Aorta (tissue), 5 donors: ENCODE data around the gene MAST4. TPM values are rescaled to one million over a fixed set of nuclear protein-coding genes. Genes with fewer than 3 reads are reported as not detected.

Experiments
- ATAC-seq: fragments of 200-7000 bp; cut with Tn5 transposase; one replicate; pipeline ENCODE4 v1.9.1; 2022; ENCODE audit warnings: moderate library complexity; ENCODE audit not compliant: low FRiP score
- DNase-seq, 2 donors: peaks; one replicate each; pipeline ENCODE4 v3.0.0-alpha.2; 2020
- H3K27ac ChIP-seq, 2 donors: one replicate each; pipeline ENCODE4 v1.5.1; 2013; ENCODE audit warnings: low read length in 2 of 2, mild to moderate bottlenecking in 2 of 2, moderate library complexity in 2 of 2, control low read depth in 1 of 2, inconsistent platforms in 1 of 2, low read depth in 1 of 2
- H3K27me3 ChIP-seq, 2 donors: one replicate each; pipeline ENCODE4 v1.6.1; 2013; ENCODE audit warnings: control low read depth in 1 of 2, low read length in 1 of 2, mild to moderate bottlenecking in 1 of 2, moderate library complexity in 1 of 2; ENCODE audit not compliant: insufficient read depth in 2 of 2, control insufficient read depth in 1 of 2
- H3K36me3 ChIP-seq, 2 donors: one replicate each; pipeline ENCODE4 v1.6.1; 2013; ENCODE audit warnings: control low read depth in 1 of 2, low read length in 1 of 2, mild to moderate bottlenecking in 1 of 2; ENCODE audit not compliant: insufficient read depth in 2 of 2, control insufficient read depth in 1 of 2
- H3K4me1 ChIP-seq, 2 donors: one replicate each; pipeline ENCODE4 v1.6.1; 2013; ENCODE audit warnings: low read length in 2 of 2, control low read depth in 1 of 2, mild to moderate bottlenecking in 1 of 2, moderate library complexity in 1 of 2; ENCODE audit not compliant: insufficient read depth in 2 of 2, control insufficient read depth in 1 of 2
- H3K4me3 ChIP-seq, 2 donors: one replicate each; pipeline ENCODE4 v1.5.1; 2013; ENCODE audit warnings: low read length in 2 of 2, control low read depth in 1 of 2, mild to moderate bottlenecking in 1 of 2
- H3K9me3 ChIP-seq: one replicate; pipeline ENCODE4 v1.6.1; 2013; ENCODE audit warnings: mild to moderate bottlenecking, low read length; ENCODE audit not compliant: control insufficient read depth
- WGBS, 2 donors: extraction: QIAGEN DNeasy Blood & Tissue Kit; methylation state at CpG; one replicate each; pipeline ENCODE4 v1.1.7; 2013; 5-methylcytosine and 5-hydroxymethylcytosine counted together
- intact Hi-C, 2 donors: fragments of 100-400 bp; cut with DNase I; formaldehyde crosslinking; loops; one replicate each; pipeline versions ENCODE4 v1.14.2 to v1.15.0; 2022
- polyA plus RNA-seq, 2 donors: library from polyadenylated mRNA; stranded (reverse); fragments of 200-250 nt; gene quantifications; one replicate each; pipeline ENCODE4 v1.2.3, GENCODE V29; 2013
- total RNA-seq, 2 donors: library from RNA; stranded (reverse); fragmentation: NEBNext Ultra II Directional; extraction: Animal tissue kit (Norgen Biotek cat#: 25700); gene quantifications; one replicate each; pipeline ENCODE4 v1.2.1, GENCODE V29; 2021
- donor health status: healthy with polysubstance abuse.
- donor health status: Bipolar disorder and iron deficiency.
- donor health status: DM: no; HTN: no; CAD: no.
- donor health status: DM: no; HTN: no; CAD: no.
- donor health status: DM: yes; HTN: yes; CAD: no.

MAST4 gene
- total and polyA plus RNA-seq, 4 donors = 2.4 to 66.5 (median 24.9) TPM

- Histone ChIP-seq H3K9me3 (no peaks in the 10 kb centered on the region), H3K4me1 (no peaks in the 10 kb centered on the region), H3K27me3 (no peaks in the 10 kb centered on the region), H3K36me3 (no peaks in the 10 kb centered on the region), H3K27ac (no peak overlapping the region), H3K4me3 (no peak overlapping the region)
- DNase-seq (no peak), ATAC-seq (no peak)
- whole genome bisulfite sequencing, 2 donors = 96 to 100% methylated on average over 2 of the region's 2 CpGs
- intact Hi-C loops = no loop called here
Measured at GRCh38 chr5:66842540-66842939, 246.3 kb downstream of the MAST4 start.

GRCh38 chr5:66843065-66843464 is 246.9 kb downstream of the MAST4 start:
- H3K9me3 ChIP-seq = no peaks in the 10 kb centered on the region
- no peaks in the 10 kb centered on the region for H3K4me1 ChIP-seq
- H3K4me3 ChIP-seq = no peak overlapping the region
- no peaks in the 10 kb centered on the region for H3K27me3 ChIP-seq
- 53 to 64% methylated on average over 4 of the region's 4 CpGs for WGBS, 2 donors
- H3K27ac ChIP-seq = no peak overlapping the region
- ATAC-seq (no peak), DNase-seq (no peak)
- H3K36me3 ChIP-seq = no peaks in the 10 kb centered on the region
- intact Hi-C loops = no loop called here

GRCh38 chr5:66848749-66849641 is 252.8 kb downstream of the MAST4 start:
- no peak overlapping the region for H3K27ac ChIP-seq
- ATAC-seq (no peak), DNase-seq (no peak)
- intact Hi-C loops = no loop called here
- H3K27me3 ChIP-seq = no peaks in the 10 kb centered on the region
- no peaks in the 10 kb centered on the region for H3K36me3 ChIP-seq
- no peaks in the 10 kb centered on the region for H3K9me3 ChIP-seq
- no peaks in the 10 kb centered on the region for H3K4me1 ChIP-seq
- no peak overlapping the region for H3K4me3 ChIP-seq
- WGBS, 2 donors = 82 to 83% methylated on average over 10 of the region's 10 CpGs

GRCh38 chr5:66849803-66850202 is 253.6 kb downstream of the MAST4 start:
- ATAC-seq = no peak
- intact Hi-C loops = no loop called here

GRCh38 chr5:66850354-66851075 is 254.3 kb downstream of the MAST4 start:
- Histone ChIP-seq H3K27ac (no peak overlapping the region), H3K4me3 (no peak overlapping the region), H3K9me3 (no peaks in the 10 kb centered on the region), H3K27me3 (no peaks in the 10 kb centered on the region), H3K4me1 (no peaks in the 10 kb centered on the region), H3K36me3 (no peaks in the 10 kb centered on the region)
- intact Hi-C loops = no loop called here
- DNase-seq (no peak), ATAC-seq (no peak)
- 89 to 92% methylated on average over 5 of the region's 5 CpGs for WGBS, 2 donors

More at GRCh38 chr5:66849803-66850202, 253.6 kb downstream of the MAST4 start:
- DNase-seq = no peak
- Histone ChIP-seq H3K36me3 (no peaks in the 10 kb centered on the region), H3K4me3 (no peak overlapping the region), H3K27me3 (no peaks in the 10 kb centered on the region), H3K4me1 (no peaks in the 10 kb centered on the region), H3K9me3 (no peaks in the 10 kb centered on the region), H3K27ac (no peak overlapping the region)
- 90% methylated on average over 1 of the region's 1 CpG for WGBS, 2 donors

- H3K9me3 ChIP-seq = no peaks in the 10 kb centered on the region
- no peaks in the 10 kb centered on the region for H3K4me1 ChIP-seq
- WGBS, 2 donors = 49 to 50% methylated on average over 2 of the region's 2 CpGs
- no peak overlapping the region for H3K27ac ChIP-seq
- no peak for ATAC-seq
- H3K36me3 ChIP-seq = no peaks in the 10 kb centered on the region
- H3K4me3 ChIP-seq = no peak overlapping the region
- intact Hi-C loops = no loop called here
- no peak for DNase-seq
- peaks cover 0 to 1% of the 10 kb centered on the region in 2 donors for H3K27me3 ChIP-seq
Measured at GRCh38 chr5:66851306-66851705, 255.1 kb downstream of the MAST4 start.

GRCh38 chr5:66854416-66854815 is 258.2 kb downstream of the MAST4 start:
- Histone ChIP-seq H3K4me1 (no peaks in the 10 kb centered on the region), H3K4me3 (no peak overlapping the region), H3K27ac (no peak overlapping the region), H3K9me3 (no peaks in the 10 kb centered on the region), H3K36me3 (no peaks in the 10 kb centered on the region), H3K27me3 (peaks cover 0 to 1% of the 10 kb centered on the region in 2 donors)
- WGBS, 2 donors = 95 to 96% methylated on average over 4 of the region's 4 CpGs
- ATAC-seq (no peak), DNase-seq (no peak)
- intact Hi-C loops = no loop called here

- no peak overlapping the region for H3K4me3 ChIP-seq
Measured at GRCh38 chr5:66856041-66856805, 260.0 kb downstream of the MAST4 start.

More at GRCh38 chr5:66856041-66856805, 260.0 kb downstream of the MAST4 start:
- Histone ChIP-seq H3K4me1 (no peaks in the 10 kb centered on the region), H3K27ac (no peak overlapping the region), H3K36me3 (no peaks in the 10 kb centered on the region), H3K27me3 (peaks cover 0 to 1% of the 10 kb centered on the region in 2 donors), H3K9me3 (no peaks in the 10 kb centered on the region)
- intact Hi-C loops = no loop called here
- WGBS, 2 donors = 93 to 95% methylated on average over 2 of the region's 2 CpGs
- DNase-seq (no peak), ATAC-seq (no peak)
